ENCODE data around the gene C4orf33. TPM values are rescaled to one million over a fixed set of nuclear protein-coding genes. Genes with fewer than 3 reads are reported as not detected.

C4orf33 gene
- total and polyA plus RNA-seq, 9 of the 15 experiments (the other 6 are each of a cell fraction or from before 2014, with no cell fraction given) = 16.7 to 42.0 (median 27.5) TPM

GRCh38 chr4:129144755-129145206 lies 48.8 kb downstream of the C4orf33 start:
- DNase-seq (ENCODE audit: extremely low read depth in 1 of 4, low spot score in 3 of 4) = peak in 2 of 4 experiments; percentile 10 to 52
- in situ Hi-C loops (cut with MboI) = no loop called here
- TF ChIP-seq, protein P1, sequence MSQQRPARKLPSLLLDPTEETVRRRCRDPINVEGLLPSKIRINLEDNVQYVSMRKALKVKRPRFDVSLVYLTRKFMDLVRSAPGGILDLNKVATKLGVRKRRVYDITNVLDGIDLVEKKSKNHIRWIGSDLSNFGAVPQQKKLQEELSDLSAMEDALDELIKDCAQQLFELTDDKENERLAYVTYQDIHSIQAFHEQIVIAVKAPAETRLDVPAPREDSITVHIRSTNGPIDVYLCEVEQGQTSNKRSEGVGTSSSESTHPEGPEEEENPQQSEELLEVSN (IDR thresholded peaks at IDR 0.05; ENCODE audit: borderline replicate concordance in 1 of 2, extremely low read depth in 1 of 2, insufficient read depth in 1 of 2, insufficient read length in 1 of 2, low read depth in 1 of 2, low read length in 1 of 2, poor library complexity in 1 of 2, severe bottlenecking in 1 of 2) = peak in 1 of 2 experiments; percentile 17
- TF ChIP-seq, protein P2, sequence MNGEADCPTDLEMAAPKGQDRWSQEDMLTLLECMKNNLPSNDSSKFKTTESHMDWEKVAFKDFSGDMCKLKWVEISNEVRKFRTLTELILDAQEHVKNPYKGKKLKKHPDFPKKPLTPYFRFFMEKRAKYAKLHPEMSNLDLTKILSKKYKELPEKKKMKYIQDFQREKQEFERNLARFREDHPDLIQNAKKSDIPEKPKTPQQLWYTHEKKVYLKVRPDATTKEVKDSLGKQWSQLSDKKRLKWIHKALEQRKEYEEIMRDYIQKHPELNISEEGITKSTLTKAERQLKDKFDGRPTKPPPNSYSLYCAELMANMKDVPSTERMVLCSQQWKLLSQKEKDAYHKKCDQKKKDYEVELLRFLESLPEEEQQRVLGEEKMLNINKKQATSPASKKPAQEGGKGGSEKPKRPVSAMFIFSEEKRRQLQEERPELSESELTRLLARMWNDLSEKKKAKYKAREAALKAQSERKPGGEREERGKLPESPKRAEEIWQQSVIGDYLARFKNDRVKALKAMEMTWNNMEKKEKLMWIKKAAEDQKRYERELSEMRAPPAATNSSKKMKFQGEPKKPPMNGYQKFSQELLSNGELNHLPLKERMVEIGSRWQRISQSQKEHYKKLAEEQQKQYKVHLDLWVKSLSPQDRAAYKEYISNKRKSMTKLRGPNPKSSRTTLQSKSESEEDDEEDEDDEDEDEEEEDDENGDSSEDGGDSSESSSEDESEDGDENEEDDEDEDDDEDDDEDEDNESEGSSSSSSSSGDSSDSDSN (IDR thresholded peaks at IDR 0.05; ENCODE audit: borderline replicate concordance in 1 of 2, low read depth in 2 of 2, low read length in 2 of 2) = no peak
- TF ChIP-seq HDAC3 (IDR thresholded peaks at IDR 0.05; ENCODE audit: borderline replicate concordance, partially characterized antibody) = no peak
- no peak for TF ChIP-seq ZNF174 (CRISPR knock-in tag; IDR thresholded peaks at IDR 0.05)
- TF ChIP-seq C11orf30 (IDR thresholded peaks at IDR 0.05; ENCODE audit: low read depth) = peak; percentile 30; the same call in 1 of the 2 replicates
- TF ChIP-seq NFE2 (IDR thresholded peaks at IDR 0.05; ENCODE audit: low read depth) = peak; percentile 46; the same call in 1 of the 2 replicates
- TF ChIP-seq, protein P3, sequence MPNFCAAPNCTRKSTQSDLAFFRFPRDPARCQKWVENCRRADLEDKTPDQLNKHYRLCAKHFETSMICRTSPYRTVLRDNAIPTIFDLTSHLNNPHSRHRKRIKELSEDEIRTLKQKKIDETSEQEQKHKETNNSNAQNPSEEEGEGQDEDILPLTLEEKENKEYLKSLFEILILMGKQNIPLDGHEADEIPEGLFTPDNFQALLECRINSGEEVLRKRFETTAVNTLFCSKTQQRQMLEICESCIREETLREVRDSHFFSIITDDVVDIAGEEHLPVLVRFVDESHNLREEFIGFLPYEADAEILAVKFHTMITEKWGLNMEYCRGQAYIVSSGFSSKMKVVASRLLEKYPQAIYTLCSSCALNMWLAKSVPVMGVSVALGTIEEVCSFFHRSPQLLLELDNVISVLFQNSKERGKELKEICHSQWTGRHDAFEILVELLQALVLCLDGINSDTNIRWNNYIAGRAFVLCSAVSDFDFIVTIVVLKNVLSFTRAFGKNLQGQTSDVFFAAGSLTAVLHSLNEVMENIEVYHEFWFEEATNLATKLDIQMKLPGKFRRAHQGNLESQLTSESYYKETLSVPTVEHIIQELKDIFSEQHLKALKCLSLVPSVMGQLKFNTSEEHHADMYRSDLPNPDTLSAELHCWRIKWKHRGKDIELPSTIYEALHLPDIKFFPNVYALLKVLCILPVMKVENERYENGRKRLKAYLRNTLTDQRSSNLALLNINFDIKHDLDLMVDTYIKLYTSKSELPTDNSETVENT (CRISPR knock-in tag; IDR thresholded peaks at IDR 0.05) = no peak
- TF ChIP-seq GATAD2A (IDR thresholded peaks at IDR 0.05) = no peak

More at GRCh38 chr4:129144755-129145206, 48.8 kb downstream of the C4orf33 start:
- no TSS peak for BruUV-seq (replicated peaks)
- H3K9ac ChIP-seq (ENCODE audit: insufficient read depth in 1 of 2, low read depth in 2 of 2, low read length in 2 of 2) = peak overlapping the region; percentile 62 to 72; a peak in 3 of 4 replicates
- no peaks in the 10 kb centered on the region for H3K36me3 ChIP-seq (ENCODE audit: control insufficient read depth, insufficient read depth, low read length)
- no peaks in the 10 kb centered on the region for H3K9me1 ChIP-seq (ENCODE audit: control insufficient read depth, insufficient read depth, low read length)
- CTCF ChIA-PET (ENCODE audit: low intra/inter-chr PET ratio) = no interaction called here
- H3K4me2 ChIP-seq (ENCODE audit: insufficient read depth, low read length) = peak overlapping the region; percentile 84
- no peaks in the 10 kb centered on the region for H3K9me3 ChIP-seq (replicated peaks; ENCODE audit: control insufficient read depth, insufficient read depth, low read depth, low read length)
- H3K4me1 ChIP-seq (replicated peaks in 1 of 2; ENCODE audit: control insufficient read depth in 2 of 2, insufficient read depth in 2 of 2, low read length in 2 of 2) = peaks cover 4% of the 10 kb centered on the region in 2 experiments; a peak in 3 of 5 replicates
- FAIRE-seq (peak; percentile 19), ATAC-seq (peak; percentile 57)
- intact Hi-C loops (cut with micrococcal nuclease) = loop anchor here (1.0 to 10.0 kb wide), 2 partner anchors 51 to 100 kb away; partner anchors contain the start of gene SCLT1
- peak overlapping the region; percentile 98 for H2AFZ ChIP-seq (ENCODE audit: low read depth, low read length)
- POLR2A ChIA-PET = interaction anchor here (1.5 kb wide), 1 partner anchor 52 kb away, joined by 6 read pairs; the partner anchor contains the start of gene SCLT1
- peak overlapping the region; percentile 41; the same call in 2 of the 3 replicates for H3K27ac ChIP-seq (ENCODE audit: extremely low read depth, low read depth, low read length)
- H4K20me1 ChIP-seq (replicated peaks; ENCODE audit: control insufficient read depth, insufficient read depth, low read length) = no peaks in the 10 kb centered on the region
- WGBS (ENCODE audit: insufficient coverage, low coverage, missing lambda C conversion rate) = 5% methylated on average over 10 of the region's 10 CpGs
- peak overlapping the region; percentile 11 for H3K4me3 ChIP-seq
- no peaks in the 10 kb centered on the region for H3K79me2 ChIP-seq (ENCODE audit: control insufficient read depth, insufficient read depth, low read length)
- H3K27me3 ChIP-seq (ENCODE audit: control insufficient read depth in 2 of 2, insufficient read depth in 2 of 2, low read length in 2 of 2) = no peaks in the 10 kb centered on the region

All from K562 (cell line).